IMR-90 (cell line): ENCODE measurements around the gene DDX46. TPM values are rescaled to one million over a fixed set of nuclear protein-coding genes. Genes with fewer than 3 reads are reported as not detected.

Source experiments
- ATAC-seq: fragments of 200-7000 bp; cut with Tn5 transposase; 2 replicates; pipeline ENCODE4 v1.9.1; 2020; ENCODE audit warnings: low read depth, mild to moderate bottlenecking, moderate library complexity
- BruUV-seq: library from RNA; stranded (reverse); fragments of 400-500 nt; replicated peaks from 2 replicates; lab custom pipeline; 2021; lab: Mats Ljungman, UMichigan
- CTCF ChIA-PET: fragments of 300-600 bp; formaldehyde crosslinking; extraction: SDS; loops from one replicate; lab custom pipeline; 2021; ENCODE audit warnings: antibody characterized with exemption; lab: Yijun Ruan, JAX
- POLR2A ChIA-PET: fragments of 300-600 bp; sonication (Branson Sonifier 250); formaldehyde crosslinking; loops from one replicate; lab custom pipeline; 2022; ENCODE audit warnings: antibody characterized with exemption; ENCODE audit not compliant: unreplicated experiment; lab: Charles Lee
- DNase-seq: peaks from one replicate; pipeline ENCODE4 v3.0.0; 2013
- H2AFZ ChIP-seq: replicated peaks from 2 replicates; pipeline ENCODE3; 2013; ENCODE audit warnings: low read length, mild to moderate bottlenecking; ENCODE audit not compliant: poor library complexity
- H2AK5ac ChIP-seq: 2 replicates; pipeline ENCODE4 v1.6.1; 2013; ENCODE audit warnings: low read depth, low read length, inconsistent platforms
- H2AK9ac ChIP-seq: replicated peaks from 2 replicates; pipeline ENCODE3; 2013; ENCODE audit warnings: mild to moderate bottlenecking, low read depth, low read length, moderate library complexity; ENCODE audit not compliant: poor library complexity
- H2BK120ac ChIP-seq: 2 replicates; pipeline ENCODE4 v1.6.1; 2013; ENCODE audit warnings: low read depth, low read length, inconsistent platforms
- H2BK15ac ChIP-seq: 3 replicates; pipeline ENCODE4 v1.6.1; 2013; ENCODE audit warnings: low read depth, low read length, inconsistent platforms
- H2BK20ac ChIP-seq: 2 replicates; pipeline ENCODE4 v1.6.1; 2013; ENCODE audit warnings: low read depth, mild to moderate bottlenecking, inconsistent platforms, low read length, moderate library complexity
- H2BK5ac ChIP-seq: 2 replicates; pipeline ENCODE4 v1.6.1; 2013; ENCODE audit warnings: mild to moderate bottlenecking, low read depth, low read length, inconsistent platforms; ENCODE audit not compliant: poor library complexity, severe bottlenecking
- H3K14ac ChIP-seq: replicated peaks from 2 replicates; pipeline ENCODE4 v1.6.1; 2013; ENCODE audit warnings: low read depth, low read length, inconsistent platforms
- H3K18ac ChIP-seq: 2 replicates; pipeline ENCODE4 v1.6.1; 2013; ENCODE audit warnings: low read depth, low read length, control low read depth
- H3K23ac ChIP-seq: 2 replicates; pipeline ENCODE4 v1.6.1; 2013; ENCODE audit warnings: low read depth, low read length, inconsistent platforms
- H3K27ac ChIP-seq: 2 replicates; pipeline ENCODE4 v1.5.1; 2013; ENCODE audit warnings: mild to moderate bottlenecking, control low read depth, low read length; ENCODE audit not compliant: insufficient read depth
- H3K27me3 ChIP-seq: 2 replicates; pipeline ENCODE4 v1.6.1; 2013; ENCODE audit warnings: low read length; ENCODE audit not compliant: control insufficient read depth, insufficient read depth
- H3K36me3 ChIP-seq: 2 replicates; pipeline ENCODE4 v1.6.1; 2013; ENCODE audit warnings: low read length, mixed read lengths; ENCODE audit not compliant: control insufficient read depth, insufficient read depth
- H3K4ac ChIP-seq: 2 replicates; pipeline ENCODE4 v1.6.1; 2013; ENCODE audit warnings: low read depth, low read length, inconsistent platforms
- H3K4me1 ChIP-seq: 2 replicates; pipeline ENCODE4 v1.6.1; 2013; ENCODE audit warnings: low read length, mixed read lengths; ENCODE audit not compliant: control insufficient read depth, insufficient read depth
- H3K4me2 ChIP-seq: 2 replicates; pipeline ENCODE4 v1.6.1; 2013; ENCODE audit warnings: low read depth, mild to moderate bottlenecking, control low read depth, low read length, moderate library complexity
- H3K4me3 ChIP-seq: 2 replicates; pipeline ENCODE4 v1.5.1; 2013; ENCODE audit warnings: low read depth, mild to moderate bottlenecking, control low read depth, low read length, moderate library complexity; ENCODE audit not compliant: insufficient read depth
- H3K56ac ChIP-seq: 2 replicates; pipeline ENCODE4 v1.6.1; 2013; ENCODE audit warnings: low read length, inconsistent platforms; ENCODE audit not compliant: insufficient read depth; ENCODE audit errors: extremely low read depth
- H3K79me1 ChIP-seq, 2 experiments: 2 replicates each; pipeline ENCODE4 v1.6.1; 2013; ENCODE audit warnings: low read length in 2 of 2, inconsistent platforms in 1 of 2, low read depth in 1 of 2
- H3K9ac ChIP-seq: 2 replicates; pipeline ENCODE4 v1.6.1; 2013; ENCODE audit warnings: low read depth, low read length, control low read depth
- H3K9me1 ChIP-seq: 2 replicates; pipeline ENCODE4 v1.6.1; 2013; ENCODE audit warnings: low read length, inconsistent platforms; ENCODE audit not compliant: insufficient read depth
- H3K9me3 ChIP-seq: 2 replicates; pipeline ENCODE4 v1.6.1; 2013; ENCODE audit warnings: low read length; ENCODE audit not compliant: control insufficient read depth, insufficient read depth
- H4K20me1 ChIP-seq: 2 replicates; pipeline ENCODE4 v1.6.1; 2013; ENCODE audit warnings: low read length, inconsistent platforms; ENCODE audit not compliant: insufficient read depth
- H4K5ac ChIP-seq: 2 replicates; pipeline ENCODE4 v1.6.1; 2013; ENCODE audit warnings: mild to moderate bottlenecking, low read depth, low read length, control low read depth
- H4K8ac ChIP-seq, 2 experiments: 2 replicates each; pipeline ENCODE4 v1.6.1; 2013; ENCODE audit warnings: low read depth in 2 of 2, low read length in 2 of 2, control low read depth in 1 of 2, inconsistent platforms in 1 of 2
- H4K91ac ChIP-seq: 2 replicates; pipeline ENCODE4 v1.6.1; 2013; ENCODE audit warnings: low read depth, low read length, inconsistent platforms; ENCODE audit not compliant: insufficient read depth
- BHLHE40 ChIP-seq: fragments of 150-350 bp; IDR thresholded peaks from 2 replicates; pipeline ENCODE4 v1.6.1; 2016; ENCODE audit warnings: mild to moderate bottlenecking, low read depth, low read length
- CEBPB ChIP-seq: IDR thresholded peaks from 2 replicates; pipeline ENCODE4 v1.6.1; 2012; ENCODE audit warnings: low read depth, low read length, improper control_type of control experiment
- MAZ ChIP-seq: IDR thresholded peaks from 2 replicates; pipeline ENCODE4 v1.6.1; 2012; ENCODE audit warnings: low read depth, mild to moderate bottlenecking, low read length, improper control_type of control experiment, moderate library complexity, borderline replicate concordance
- MXI1 ChIP-seq: IDR thresholded peaks from 2 replicates; pipeline ENCODE4 v1.6.1; 2012; ENCODE audit warnings: low read depth, mild to moderate bottlenecking, low read length, moderate library complexity, borderline replicate concordance
- USF2 ChIP-seq: fragments of 150-350 bp; IDR thresholded peaks from 2 replicates; pipeline ENCODE4 v1.6.1; 2017; ENCODE audit warnings: mild to moderate bottlenecking, antibody characterized with exemption, low read length, low read depth
- WGBS, 2 experiments: methylation state at CpG; one replicate each; pipeline versions ENCODE4 v1.1.5 to v1.1.7; 2013; ENCODE audit warnings: missing lambda C conversion rate in 2 of 2; ENCODE audit not compliant: insufficient read length in 1 of 2; ENCODE audit errors: extremely low coverage in 2 of 2; 5-methylcytosine and 5-hydroxymethylcytosine counted together
- dilution Hi-C: fragments of 300-500 bp; cut with HindIII; formaldehyde crosslinking; loops from one replicate; pipeline ENCODE4 v1.14.3; 2018; ENCODE audit warnings: low sequenced_read_pairs; ENCODE audit not compliant: unreplicated experiment
- in situ Hi-C: fragments of 300-500 bp; cut with MboI; formaldehyde crosslinking; loops from 3 replicates; pipeline ENCODE4 v1.14.3; 2019; ENCODE audit warnings: low sequenced_read_pairs, inconsistent platforms, mixed read lengths
- intact Hi-C: fragments of 100-400 bp; cut with micrococcal nuclease; formaldehyde crosslinking; loops from 2 replicates; pipeline ENCODE4 v1.10.0; 2022
- polyA plus RNA-seq, 3 experiments: library from polyadenylated mRNA; depleted of rRNA; stranded (reverse); fragments of >200 nt; gene quantifications; 2 replicates each; pipeline ENCODE4 v1.2.3, GENCODE V29; 2012; ENCODE audit warnings: low replicate concordance in 1 of 3
- total RNA-seq: library from RNA; depleted of rRNA; stranded (reverse); fragments of >200 nt; gene quantifications from 2 replicates; pipeline ENCODE4 v1.2.3, GENCODE V29; 2012
- TF ChIP-seq, protein P1 (sequence below): fragments of 150-350 bp; IDR thresholded peaks from 2 replicates; pipeline ENCODE4 v1.6.1; 2016; ENCODE audit warnings: low read depth, mild to moderate bottlenecking, low read length, moderate library complexity, borderline replicate concordance

DDX46 gene
- total and polyA plus RNA-seq, 2 of the 4 experiments (the other 2 are of a cell fraction), result 22.5 to 26.0 TPM

GRCh38 chr5:134819407-134819963, 60.9 kb downstream of the DDX46 start:
- ATAC-seq, result no peak
- ChIA-PET POLR2A (no interaction called here), CTCF (no interaction called here)
- intact Hi-C loops, result no loop called here
- Histone ChIP-seq H3K4ac (no peak overlapping the region), H3K27me3 (no peaks in the 10 kb centered on the region), H3K9me3 (no peaks in the 10 kb centered on the region), H4K5ac (no peak overlapping the region), H3K36me3 (peaks cover 40% of the 10 kb centered on the region), H4K8ac (no peak overlapping the region), H3K4me2 (no peak overlapping the region), H3K56ac (no peak overlapping the region), H2BK15ac (no peak overlapping the region), H2BK20ac (no peak overlapping the region), H3K9ac (no peak overlapping the region), H4K20me1 (no peaks in the 10 kb centered on the region), H3K4me1 (no peaks in the 10 kb centered on the region), H2BK5ac (no peak overlapping the region), H2BK120ac (no peak overlapping the region), H3K18ac (no peak overlapping the region), H2AK5ac (no peak overlapping the region), H3K4me3 (no peak overlapping the region), H3K79me1 (peaks cover 0 to 7% of the 10 kb centered on the region in 2 experiments; a peak in 1 of 4 replicates), H3K14ac (no peak overlapping the region), H3K9me1 (0 out of 2 replicates have a peak, but pooled peaks cover 4% of the 10 kb centered on the region), H4K91ac (no peak overlapping the region), H2AFZ (no peak overlapping the region), H2AK9ac (no peak overlapping the region), H3K27ac (no peak overlapping the region), H3K23ac (no peak overlapping the region)
- no TSS peak for BruUV-seq
- dilution Hi-C loops, result no loop called here
- DNase-seq, result no peak
- peak; percentile 40 for TF ChIP-seq CEBPB
- TF ChIP-seq, protein P1, sequence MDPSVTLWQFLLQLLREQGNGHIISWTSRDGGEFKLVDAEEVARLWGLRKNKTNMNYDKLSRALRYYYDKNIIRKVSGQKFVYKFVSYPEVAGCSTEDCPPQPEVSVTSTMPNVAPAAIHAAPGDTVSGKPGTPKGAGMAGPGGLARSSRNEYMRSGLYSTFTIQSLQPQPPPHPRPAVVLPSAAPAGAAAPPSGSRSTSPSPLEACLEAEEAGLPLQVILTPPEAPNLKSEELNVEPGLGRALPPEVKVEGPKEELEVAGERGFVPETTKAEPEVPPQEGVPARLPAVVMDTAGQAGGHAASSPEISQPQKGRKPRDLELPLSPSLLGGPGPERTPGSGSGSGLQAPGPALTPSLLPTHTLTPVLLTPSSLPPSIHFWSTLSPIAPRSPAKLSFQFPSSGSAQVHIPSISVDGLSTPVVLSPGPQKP, result no peak
- no peak for TF ChIP-seq USF2
- TF ChIP-seq MXI1, result no peak
- no peak for TF ChIP-seq BHLHE40
- no peak for TF ChIP-seq MAZ
- WGBS, 2 experiments, result no CpG with 5 or more reads among the region's 4 CpGs
- in situ Hi-C loops, result no loop called here
